H1 (cell line): ENCODE measurements around the gene PDE4B. TPM values are rescaled to one million over a fixed set of nuclear protein-coding genes. Genes with fewer than 3 reads are reported as not detected.

Experiments
- CTBP2 ChIP-seq: IDR thresholded peaks from 2 replicates; pipeline ENCODE4 v1.7.0; 2011; ENCODE audit warnings: borderline replicate concordance, mild to moderate bottlenecking, moderate library complexity, mixed read lengths, low read length; ENCODE audit not compliant: insufficient read depth, insufficient read length
- GTF2F1 ChIP-seq: IDR thresholded peaks from 2 replicates; pipeline ENCODE4 v1.6.1; 2012; ENCODE audit warnings: low read depth, low read length, improper control_type of control experiment, borderline replicate concordance
- HDAC2 ChIP-seq, 2 experiments: fragments of 300-600 bp in 1 of 2; sonication (generic) in 1 of 2; IDR thresholded peaks; 2 replicates each; pipeline ENCODE4 v1.6.1; 2011 to 2012; ENCODE audit warnings: low read depth in 2 of 2, low read length in 2 of 2, mild to moderate bottlenecking in 2 of 2, moderate library complexity in 2 of 2, borderline replicate concordance in 1 of 2, inconsistent platforms in 1 of 2
- RFX5 ChIP-seq: IDR thresholded peaks from 2 replicates; pipeline ENCODE4 v1.6.1; 2011; ENCODE audit warnings: low read depth, low read length, improper control_type of control experiment, borderline replicate concordance
- SIRT6 ChIP-seq: IDR thresholded peaks from one replicate; pipeline ENCODE4 v1.7.1; 2012; ENCODE audit warnings: low read length, inconsistent platforms
- TBP ChIP-seq: IDR thresholded peaks from 2 replicates; pipeline ENCODE4 v1.6.1; 2011; ENCODE audit warnings: low read depth, low read length, improper control_type of control experiment
- polyA plus RNA-seq, 7 experiments: library from polyadenylated mRNA; depleted of rRNA in 3 of 7; stranded (reverse) in 5 of 7; unstranded in 2 of 7; fragments of >200 nt in 5 of 7; fragments of 200-250 nt in 2 of 7; gene quantifications; 1 replicate in 5 of 7; 2 replicates in 1 of 7; 4 replicates in 1 of 7; pipeline versions ENCODE4 v1.2.1 to v1.2.3, GENCODE V29; 2011 to 2013; ENCODE audit warnings: missing spikeins in 2 of 7, mixed read lengths in 2 of 7
- total RNA-seq: library from RNA; stranded (reverse); fragmentation: NEBNext Ultra II Directional; extraction: Animal tissue kit (Norgen Biotek cat#: 25700); gene quantifications from 2 replicates; pipeline ENCODE4 v1.2.1, GENCODE V29; 2021
- TF ChIP-seq, protein P1 (sequence below): fragments of 300-600 bp; sonication (generic); IDR thresholded peaks from 2 replicates; pipeline ENCODE4 v1.7.1; 2012; ENCODE audit warnings: low read length, moderate library complexity, mild to moderate bottlenecking, inconsistent platforms; ENCODE audit not compliant: insufficient replicate concordance

The PDE4B gene
- total and polyA plus RNA-seq, 2 of the 8 experiments (the other 6 are each of a cell fraction or from before 2014, with no cell fraction given), result 5.0 to 15.1 TPM

DNA sequence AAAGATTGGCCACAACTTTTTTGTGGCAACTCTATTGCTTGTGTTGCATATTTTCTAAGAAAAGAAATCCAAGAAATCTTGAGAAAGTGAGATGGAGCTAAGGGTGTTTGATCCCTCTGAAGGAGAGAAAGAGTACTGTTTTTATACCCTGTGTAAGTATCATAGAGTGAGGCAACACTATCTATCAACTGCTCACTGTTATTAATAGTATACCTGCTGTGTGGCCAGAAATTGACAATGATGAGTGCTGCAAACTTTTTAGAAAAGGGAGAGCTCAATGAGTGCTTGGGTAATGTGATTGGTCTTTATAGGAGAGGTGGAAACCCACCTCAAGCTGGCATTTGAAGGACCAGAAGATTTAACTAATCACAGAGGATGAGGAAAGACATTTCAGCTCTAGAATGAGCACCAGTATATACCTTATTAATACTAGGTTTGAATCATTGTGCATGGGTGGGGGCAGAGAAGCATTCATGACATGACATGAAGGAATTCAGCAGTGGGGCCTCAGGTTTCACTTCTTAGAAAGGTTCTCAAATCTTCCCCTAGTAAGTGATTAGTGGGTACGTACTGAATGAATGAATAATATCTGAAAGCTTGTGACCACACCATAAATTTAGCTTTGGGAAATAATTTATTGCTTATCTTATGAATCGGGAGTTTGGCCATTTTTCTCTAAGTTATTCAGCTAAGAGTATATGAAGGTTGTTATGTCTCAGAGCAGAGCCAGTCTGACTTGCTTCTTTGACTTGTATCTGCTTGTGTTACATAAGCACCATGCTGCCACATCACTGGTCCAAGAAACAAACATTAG, 572.1 kb downstream of the PDE4B start (continued):
- TF ChIP-seq, protein P1, sequence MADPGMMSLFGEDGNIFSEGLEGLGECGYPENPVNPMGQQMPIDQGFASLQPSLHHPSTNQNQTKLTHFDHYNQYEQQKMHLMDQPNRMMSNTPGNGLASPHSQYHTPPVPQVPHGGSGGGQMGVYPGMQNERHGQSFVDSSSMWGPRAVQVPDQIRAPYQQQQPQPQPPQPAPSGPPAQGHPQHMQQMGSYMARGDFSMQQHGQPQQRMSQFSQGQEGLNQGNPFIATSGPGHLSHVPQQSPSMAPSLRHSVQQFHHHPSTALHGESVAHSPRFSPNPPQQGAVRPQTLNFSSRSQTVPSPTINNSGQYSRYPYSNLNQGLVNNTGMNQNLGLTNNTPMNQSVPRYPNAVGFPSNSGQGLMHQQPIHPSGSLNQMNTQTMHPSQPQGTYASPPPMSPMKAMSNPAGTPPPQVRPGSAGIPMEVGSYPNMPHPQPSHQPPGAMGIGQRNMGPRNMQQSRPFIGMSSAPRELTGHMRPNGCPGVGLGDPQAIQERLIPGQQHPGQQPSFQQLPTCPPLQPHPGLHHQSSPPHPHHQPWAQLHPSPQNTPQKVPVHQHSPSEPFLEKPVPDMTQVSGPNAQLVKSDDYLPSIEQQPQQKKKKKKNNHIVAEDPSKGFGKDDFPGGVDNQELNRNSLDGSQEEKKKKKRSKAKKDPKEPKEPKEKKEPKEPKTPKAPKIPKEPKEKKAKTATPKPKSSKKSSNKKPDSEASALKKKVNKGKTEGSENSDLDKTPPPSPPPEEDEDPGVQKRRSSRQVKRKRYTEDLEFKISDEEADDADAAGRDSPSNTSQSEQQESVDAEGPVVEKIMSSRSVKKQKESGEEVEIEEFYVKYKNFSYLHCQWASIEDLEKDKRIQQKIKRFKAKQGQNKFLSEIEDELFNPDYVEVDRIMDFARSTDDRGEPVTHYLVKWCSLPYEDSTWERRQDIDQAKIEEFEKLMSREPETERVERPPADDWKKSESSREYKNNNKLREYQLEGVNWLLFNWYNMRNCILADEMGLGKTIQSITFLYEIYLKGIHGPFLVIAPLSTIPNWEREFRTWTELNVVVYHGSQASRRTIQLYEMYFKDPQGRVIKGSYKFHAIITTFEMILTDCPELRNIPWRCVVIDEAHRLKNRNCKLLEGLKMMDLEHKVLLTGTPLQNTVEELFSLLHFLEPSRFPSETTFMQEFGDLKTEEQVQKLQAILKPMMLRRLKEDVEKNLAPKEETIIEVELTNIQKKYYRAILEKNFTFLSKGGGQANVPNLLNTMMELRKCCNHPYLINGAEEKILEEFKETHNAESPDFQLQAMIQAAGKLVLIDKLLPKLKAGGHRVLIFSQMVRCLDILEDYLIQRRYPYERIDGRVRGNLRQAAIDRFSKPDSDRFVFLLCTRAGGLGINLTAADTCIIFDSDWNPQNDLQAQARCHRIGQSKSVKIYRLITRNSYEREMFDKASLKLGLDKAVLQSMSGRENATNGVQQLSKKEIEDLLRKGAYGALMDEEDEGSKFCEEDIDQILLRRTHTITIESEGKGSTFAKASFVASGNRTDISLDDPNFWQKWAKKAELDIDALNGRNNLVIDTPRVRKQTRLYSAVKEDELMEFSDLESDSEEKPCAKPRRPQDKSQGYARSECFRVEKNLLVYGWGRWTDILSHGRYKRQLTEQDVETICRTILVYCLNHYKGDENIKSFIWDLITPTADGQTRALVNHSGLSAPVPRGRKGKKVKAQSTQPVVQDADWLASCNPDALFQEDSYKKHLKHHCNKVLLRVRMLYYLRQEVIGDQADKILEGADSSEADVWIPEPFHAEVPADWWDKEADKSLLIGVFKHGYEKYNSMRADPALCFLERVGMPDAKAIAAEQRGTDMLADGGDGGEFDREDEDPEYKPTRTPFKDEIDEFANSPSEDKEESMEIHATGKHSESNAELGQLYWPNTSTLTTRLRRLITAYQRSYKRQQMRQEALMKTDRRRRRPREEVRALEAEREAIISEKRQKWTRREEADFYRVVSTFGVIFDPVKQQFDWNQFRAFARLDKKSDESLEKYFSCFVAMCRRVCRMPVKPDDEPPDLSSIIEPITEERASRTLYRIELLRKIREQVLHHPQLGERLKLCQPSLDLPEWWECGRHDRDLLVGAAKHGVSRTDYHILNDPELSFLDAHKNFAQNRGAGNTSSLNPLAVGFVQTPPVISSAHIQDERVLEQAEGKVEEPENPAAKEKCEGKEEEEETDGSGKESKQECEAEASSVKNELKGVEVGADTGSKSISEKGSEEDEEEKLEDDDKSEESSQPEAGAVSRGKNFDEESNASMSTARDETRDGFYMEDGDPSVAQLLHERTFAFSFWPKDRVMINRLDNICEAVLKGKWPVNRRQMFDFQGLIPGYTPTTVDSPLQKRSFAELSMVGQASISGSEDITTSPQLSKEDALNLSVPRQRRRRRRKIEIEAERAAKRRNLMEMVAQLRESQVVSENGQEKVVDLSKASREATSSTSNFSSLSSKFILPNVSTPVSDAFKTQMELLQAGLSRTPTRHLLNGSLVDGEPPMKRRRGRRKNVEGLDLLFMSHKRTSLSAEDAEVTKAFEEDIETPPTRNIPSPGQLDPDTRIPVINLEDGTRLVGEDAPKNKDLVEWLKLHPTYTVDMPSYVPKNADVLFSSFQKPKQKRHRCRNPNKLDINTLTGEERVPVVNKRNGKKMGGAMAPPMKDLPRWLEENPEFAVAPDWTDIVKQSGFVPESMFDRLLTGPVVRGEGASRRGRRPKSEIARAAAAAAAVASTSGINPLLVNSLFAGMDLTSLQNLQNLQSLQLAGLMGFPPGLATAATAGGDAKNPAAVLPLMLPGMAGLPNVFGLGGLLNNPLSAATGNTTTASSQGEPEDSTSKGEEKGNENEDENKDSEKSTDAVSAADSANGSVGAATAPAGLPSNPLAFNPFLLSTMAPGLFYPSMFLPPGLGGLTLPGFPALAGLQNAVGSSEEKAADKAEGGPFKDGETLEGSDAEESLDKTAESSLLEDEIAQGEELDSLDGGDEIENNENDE, result no peak
- TF ChIP-seq HDAC2 (IDR thresholded peaks at IDR 0.05; ENCODE audit: borderline replicate concordance in 1 of 2, low read depth in 2 of 2, low read length in 2 of 2), result no peak
- no peak for TF ChIP-seq RFX5
- TF ChIP-seq CTBP2, result no peak
- no peak for TF ChIP-seq SIRT6
- TF ChIP-seq GTF2F1, result no peak
- no peak for TF ChIP-seq TBP
